Endothelial cell of umbilical vein (primary cell): Measurements from ENCODE around the gene ABCA9. TPM values are rescaled to one million over a fixed set of nuclear protein-coding genes. Genes with fewer than 3 reads are reported as not detected.

Source experiments
- BruUV-seq: library from RNA; stranded (reverse); fragments of 400-500 nt; replicated peaks from 2 replicates; lab custom pipeline; 2021; lab: Mats Ljungman, UMichigan
- CTCF ChIA-PET: fragments of 300-600, 350-600 bp; sonication (Branson Sonifier 250); formaldehyde crosslinking; loops from one replicate; lab custom pipeline; 2021; ENCODE audit warnings: antibody characterized with exemption, inconsistent platforms; lab: Charles Lee
- POLR2A ChIA-PET: fragments of 300-600, 350-600 bp; sonication (Branson Sonifier 250); formaldehyde crosslinking; loops from one replicate; lab custom pipeline; 2021; ENCODE audit warnings: antibody characterized with exemption, inconsistent platforms; lab: Charles Lee
- DNase-seq: peaks from one replicate; pipeline ENCODE4 v3.0.0-alpha.2; 2011; ENCODE audit warnings: low read depth, low spot score
- FAIRE-seq: peaks from 2 replicates; lab custom pipeline; 2011; peaks lifted over from hg19 to GRCh38; lab: Jason Lieb, UNC
- H2AFZ ChIP-seq: 2 replicates; pipeline ENCODE4 v1.6.0; 2012; ENCODE audit warnings: low read depth, low read length, control low read depth, inconsistent platforms
- H3K27ac ChIP-seq: 2 replicates; pipeline ENCODE4 v1.5.1; 2011; ENCODE audit warnings: low read depth, mild to moderate bottlenecking, control low read depth, low read length, moderate library complexity; ENCODE audit not compliant: insufficient read depth
- H3K27me3 ChIP-seq, 2 experiments: 2 replicates each; pipeline versions ENCODE4 v1.6.0 to v1.6.1; 2011; ENCODE audit warnings: low read length in 2 of 2, mixed read lengths in 1 of 2; ENCODE audit not compliant: control insufficient read depth in 2 of 2, insufficient read depth in 2 of 2
- H3K36me3 ChIP-seq, 2 experiments: 2 replicates in 1 of 2; 3 replicates in 1 of 2; pipeline ENCODE4 v1.5.1; 2011; ENCODE audit warnings: low read length in 2 of 2, mild to moderate bottlenecking in 1 of 2, moderate library complexity in 1 of 2; ENCODE audit not compliant: control insufficient read depth in 2 of 2, insufficient read depth in 2 of 2; ENCODE audit errors: extremely low read depth in 1 of 2
- H3K4me1 ChIP-seq: 3 replicates; pipeline ENCODE4 v1.5.1; 2011; ENCODE audit warnings: mild to moderate bottlenecking, low read length; ENCODE audit not compliant: control insufficient read depth, insufficient read depth; ENCODE audit errors: extremely low read depth
- H3K4me2 ChIP-seq: 2 replicates; pipeline ENCODE4 v1.6.1; 2011; ENCODE audit warnings: low read length, control low read depth, mixed read lengths; ENCODE audit not compliant: insufficient read depth
- H3K4me3 ChIP-seq, 3 experiments: fragments of 200-600 bp in 1 of 3; sonication (generic), shearing (Covaris generic) in 1 of 3; replicated peaks in 1 of 3; 2 replicates each; pipeline ENCODE4 v1.5.1; 2011 to 2016; ENCODE audit warnings: control low read depth in 3 of 3, low read length in 3 of 3, mild to moderate bottlenecking in 2 of 3, inconsistent platforms in 1 of 3, low read depth in 1 of 3, moderate library complexity in 1 of 3; ENCODE audit not compliant: insufficient read depth in 1 of 3
- H3K79me2 ChIP-seq: 2 replicates; pipeline ENCODE4 v1.6.0; 2012; ENCODE audit warnings: low read length, inconsistent platforms; ENCODE audit not compliant: control insufficient read depth, insufficient read depth
- H3K9ac ChIP-seq: replicated peaks from 2 replicates; pipeline ENCODE3; 2011; ENCODE audit warnings: low read length, control low read depth; ENCODE audit not compliant: insufficient read depth; ENCODE audit errors: extremely low read depth
- H3K9me1 ChIP-seq: replicated peaks from 3 replicates; pipeline ENCODE4 v1.6.0; 2011; ENCODE audit warnings: mild to moderate bottlenecking, low read length; ENCODE audit not compliant: control insufficient read depth, insufficient read depth; ENCODE audit errors: extremely low read depth
- H3K9me3 ChIP-seq: replicated peaks from 2 replicates; pipeline ENCODE4 v1.5.1; 2012; ENCODE audit warnings: low read length, inconsistent platforms; ENCODE audit not compliant: control insufficient read depth, insufficient read depth
- H4K20me1 ChIP-seq: replicated peaks from 2 replicates; pipeline ENCODE3; 2011; ENCODE audit warnings: mild to moderate bottlenecking, low read length; ENCODE audit not compliant: control insufficient read depth, insufficient read depth; ENCODE audit errors: extremely low read depth
- CTCF ChIP-seq, 2 donors: IDR thresholded peaks; 1 replicate in 1 of 2; 2 replicates in 1 of 2; pipeline ENCODE4 v1.5.1; 2011; ENCODE audit warnings: low read length in 2 of 2, mild to moderate bottlenecking in 2 of 2, moderate library complexity in 2 of 2, control low read depth in 1 of 2, inconsistent platforms in 1 of 2, low read depth in 1 of 2; ENCODE audit not compliant: insufficient read depth in 1 of 2; ENCODE audit errors: extremely low read depth in 1 of 2
- EZH2 ChIP-seq: IDR thresholded peaks from 2 replicates; pipeline ENCODE4 v1.6.1; 2012; ENCODE audit warnings: borderline replicate concordance, low read depth, mild to moderate bottlenecking, moderate library complexity, low read length, inconsistent platforms; ENCODE audit not compliant: severe bottlenecking
- FOS ChIP-seq: IDR thresholded peaks from 2 replicates; pipeline ENCODE4 v1.6.1; 2011; ENCODE audit warnings: mild to moderate bottlenecking, low read length, moderate library complexity, borderline replicate concordance; ENCODE audit not compliant: insufficient read depth
- GATA2 ChIP-seq: IDR thresholded peaks from 2 replicates; pipeline ENCODE4 v1.7.0; 2011; ENCODE audit warnings: low read depth, mild to moderate bottlenecking, moderate library complexity, mixed read lengths, low read length; ENCODE audit not compliant: insufficient read length, insufficient read depth
- JUN ChIP-seq: IDR thresholded peaks from 2 replicates; pipeline ENCODE4 v1.6.1; 2011; ENCODE audit warnings: borderline replicate concordance, low read depth; ENCODE audit not compliant: insufficient read length, insufficient read depth
- MAX ChIP-seq: IDR thresholded peaks from 2 replicates; pipeline ENCODE4 v1.6.1; 2011; ENCODE audit not compliant: insufficient read depth, insufficient read length
- MYC ChIP-seq: IDR thresholded peaks from one replicate; pipeline ENCODE4 v1.6.1; 2011; ENCODE audit warnings: mild to moderate bottlenecking, low read depth, low read length
- POLR2A ChIP-seq: IDR thresholded peaks from 2 replicates; pipeline ENCODE4 v1.6.1; 2012; ENCODE audit warnings: low read depth, mild to moderate bottlenecking, control low read depth, low read length
- POLR2AphosphoS5 ChIP-seq: IDR thresholded peaks from 2 replicates; pipeline ENCODE4 v1.6.1; 2012; ENCODE audit warnings: low read depth, mild to moderate bottlenecking, control low read depth, low read length, moderate library complexity; ENCODE audit not compliant: insufficient read depth
- dilution Hi-C: fragments of 300-500 bp; cut with MboI; formaldehyde crosslinking; loops from one replicate; pipeline ENCODE4 v1.15.0; 2019; ENCODE audit warnings: low sequenced_read_pairs; ENCODE audit not compliant: extremely low pct_ligation_motif_present
- intact Hi-C: fragments of 100-400 bp; cut with micrococcal nuclease; formaldehyde crosslinking; loops from one replicate; pipeline ENCODE4 v1.10.0; 2022
- polyA plus RNA-seq, 4 experiments: library from polyadenylated mRNA; depleted of rRNA in 3 of 4; stranded (reverse) in 3 of 4; unstranded in 1 of 4; fragments of >200 nt; gene quantifications; 2 replicates each; pipeline versions ENCODE4 v1.2.1 to v1.2.3, GENCODE V29; 2011 to 2012; ENCODE audit warnings: missing spikeins in 1 of 4
- total RNA-seq: library from RNA; stranded (reverse); gene quantifications from 2 replicates; pipeline ENCODE4 v1.2.3, GENCODE V29; 2021

The ABCA9 gene
- total and polyA plus RNA-seq, 2 donors (not counting 3 experiments of a cell fraction or from before 2014, with no cell fraction given), result 2.7 to 7.7 TPM

- dilution Hi-C loops, result no loop called here
- no peaks in the 10 kb centered on the region for H3K4me1 ChIP-seq
- H3K4me2 ChIP-seq, result no peak overlapping the region
- H3K9me1 ChIP-seq, result no peaks in the 10 kb centered on the region
- BruUV-seq, result no TSS peak
- no peak overlapping the region for H2AFZ ChIP-seq
- CTCF ChIA-PET, result interaction anchor here (1.2 kb wide), 1 partner anchor 8 kb away, joined by 3 read pairs; no protein-coding TSS in a partner anchor
- no peaks in the 10 kb centered on the region for H3K27me3 ChIP-seq
- FAIRE-seq (no peak), DNase-seq (no peak)
- no peaks in the 10 kb centered on the region for H3K79me2 ChIP-seq
- no peak overlapping the region for H3K27ac ChIP-seq
- no peaks in the 10 kb centered on the region for H4K20me1 ChIP-seq
- H3K9ac ChIP-seq, result no peak overlapping the region
- intact Hi-C loops, result no loop called here
- TF ChIP-seq EZH2, result no peak
- no peak for TF ChIP-seq POLR2A
- no peak for TF ChIP-seq GATA2
- no peak for TF ChIP-seq FOS
- no peak for TF ChIP-seq MAX
- no peak for TF ChIP-seq MYC
- TF ChIP-seq POLR2AphosphoS5, result no peak
- TF ChIP-seq CTCF (IDR thresholded peaks at IDR 0.05; ENCODE audit: extremely low read depth in 1 of 2, insufficient read depth in 1 of 2, low read depth in 1 of 2, low read length in 2 of 2), result no peak
- no peak for TF ChIP-seq JUN
- H3K36me3 ChIP-seq, result no peaks in the 10 kb centered on the region
- POLR2A ChIA-PET, result no interaction called here
- no peak overlapping the region for H3K4me3 ChIP-seq
- no peaks in the 10 kb centered on the region for H3K9me3 ChIP-seq
Measured at GRCh38 chr17:69055334-69055733, 5.4 kb downstream of the ABCA9 start.
